ENCODE measurements around the gene TNRC6C. TPM values are rescaled to one million over a fixed set of nuclear protein-coding genes. Genes with fewer than 3 reads are reported as not detected.

The TNRC6C gene
- total RNA-seq, 4 donors from 2014 or later: 6.4 to 20.5 (median 10.5) TPM

DNA sequence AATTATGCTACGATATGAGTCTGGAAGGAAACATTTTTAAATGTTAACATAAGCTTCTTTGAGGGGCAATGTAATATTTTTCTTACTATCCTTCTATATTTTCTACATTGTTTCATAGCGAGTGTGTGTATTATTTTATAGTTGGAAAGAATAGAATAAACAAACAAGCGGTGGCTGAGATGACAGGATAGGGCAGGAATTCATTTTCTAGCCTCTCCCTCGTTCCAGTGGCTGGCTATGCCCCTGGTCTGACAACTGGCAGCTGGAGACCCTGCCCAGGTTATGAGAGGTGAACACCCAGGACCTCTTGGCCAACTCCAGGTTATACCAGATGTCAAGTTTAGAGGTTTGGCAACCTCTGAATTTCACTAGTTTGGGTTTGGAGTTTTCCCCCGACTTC, 14.5 kb upstream of the TNRC6C start:
- TF ChIP-seq, protein P1, sequence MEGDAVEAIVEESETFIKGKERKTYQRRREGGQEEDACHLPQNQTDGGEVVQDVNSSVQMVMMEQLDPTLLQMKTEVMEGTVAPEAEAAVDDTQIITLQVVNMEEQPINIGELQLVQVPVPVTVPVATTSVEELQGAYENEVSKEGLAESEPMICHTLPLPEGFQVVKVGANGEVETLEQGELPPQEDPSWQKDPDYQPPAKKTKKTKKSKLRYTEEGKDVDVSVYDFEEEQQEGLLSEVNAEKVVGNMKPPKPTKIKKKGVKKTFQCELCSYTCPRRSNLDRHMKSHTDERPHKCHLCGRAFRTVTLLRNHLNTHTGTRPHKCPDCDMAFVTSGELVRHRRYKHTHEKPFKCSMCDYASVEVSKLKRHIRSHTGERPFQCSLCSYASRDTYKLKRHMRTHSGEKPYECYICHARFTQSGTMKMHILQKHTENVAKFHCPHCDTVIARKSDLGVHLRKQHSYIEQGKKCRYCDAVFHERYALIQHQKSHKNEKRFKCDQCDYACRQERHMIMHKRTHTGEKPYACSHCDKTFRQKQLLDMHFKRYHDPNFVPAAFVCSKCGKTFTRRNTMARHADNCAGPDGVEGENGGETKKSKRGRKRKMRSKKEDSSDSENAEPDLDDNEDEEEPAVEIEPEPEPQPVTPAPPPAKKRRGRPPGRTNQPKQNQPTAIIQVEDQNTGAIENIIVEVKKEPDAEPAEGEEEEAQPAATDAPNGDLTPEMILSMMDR (IDR thresholded peaks at IDR 0.05): no peak
- DNase-seq (ENCODE audit: low spot score) (no peak), ATAC-seq (ENCODE audit: low FRiP score) (no peak)

DNA sequence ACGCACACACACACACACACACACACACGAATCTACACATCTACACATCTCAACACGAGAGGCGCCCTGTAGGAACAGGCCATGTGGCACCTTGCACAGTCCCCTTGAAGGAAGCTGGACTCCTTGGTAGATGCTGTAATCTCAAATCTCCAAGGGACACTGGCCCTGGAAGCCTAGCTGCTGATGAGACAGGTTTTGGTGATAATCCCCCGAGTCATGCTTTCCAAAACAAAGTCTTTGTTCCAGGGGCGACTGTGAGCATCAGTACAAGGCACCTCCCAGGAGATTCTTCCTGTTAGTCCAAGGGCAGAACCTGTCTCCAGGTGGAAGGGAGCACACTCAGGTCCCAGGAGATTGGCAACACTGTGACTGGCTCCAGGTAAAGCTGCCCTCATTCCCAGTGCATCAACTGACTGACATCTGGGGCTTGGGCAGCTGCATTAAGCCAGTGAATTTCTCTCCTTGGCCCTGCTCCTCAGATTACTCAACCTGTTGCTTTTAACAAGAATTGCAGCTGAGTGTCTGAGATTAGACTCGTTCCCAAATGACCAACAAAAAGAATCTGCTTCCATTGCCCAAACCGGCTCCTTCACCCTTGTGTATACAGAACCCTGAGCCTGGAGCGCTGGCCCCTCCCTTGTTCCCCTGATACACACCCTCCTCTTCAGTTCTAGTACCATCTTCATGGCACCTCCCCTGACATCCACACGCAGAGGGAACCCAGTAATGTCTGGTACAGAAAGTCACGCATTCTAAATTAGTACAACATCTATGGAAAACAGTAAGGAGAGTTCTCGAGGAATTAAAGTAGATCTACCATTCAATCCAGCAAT, 13.9 kb upstream of the TNRC6C start:
- DNase-seq (ENCODE audit: low spot score): no peak
- no peak for ATAC-seq (ENCODE audit: low FRiP score)
- TF ChIP-seq, protein P1 (IDR thresholded peaks at IDR 0.05): no peak

DNA sequence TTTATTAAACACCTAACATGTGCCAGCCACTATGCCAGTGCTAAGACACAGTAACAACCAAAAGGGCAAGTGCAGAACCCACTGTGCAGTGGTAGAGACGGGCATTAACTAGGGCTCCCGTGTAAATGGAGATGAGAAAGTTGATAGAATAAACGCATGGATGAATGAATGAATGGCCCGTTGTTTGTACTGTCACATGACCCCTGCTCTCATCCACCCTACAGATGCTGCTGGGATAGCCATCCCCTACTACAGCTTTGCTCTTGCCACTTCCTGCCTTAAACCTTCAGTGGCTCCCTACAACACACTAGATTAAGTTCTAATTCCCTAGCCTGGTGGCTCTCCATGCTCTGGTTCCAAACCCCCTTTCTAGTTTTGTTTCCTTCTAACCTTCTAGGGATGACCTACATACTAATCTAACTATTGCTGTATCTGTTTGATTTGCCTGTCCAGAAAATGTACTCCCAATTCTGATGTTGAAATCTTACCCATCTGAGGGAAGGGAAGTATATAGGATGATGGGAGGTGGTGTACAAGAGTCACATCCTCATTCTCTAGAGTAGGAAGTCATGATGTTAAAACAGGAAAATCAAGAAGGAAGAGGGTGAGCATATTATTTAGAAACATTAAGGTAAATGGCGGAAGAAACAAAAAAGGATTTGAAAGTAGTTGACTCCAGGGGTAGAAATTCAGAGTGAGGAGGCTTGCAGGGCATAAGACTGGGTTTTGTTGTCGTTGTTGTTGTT, 11.4 kb upstream of the TNRC6C start:
- TF ChIP-seq, protein P1 (IDR thresholded peaks at IDR 0.05): no peak
- no peak for ATAC-seq (ENCODE audit: low FRiP score)
- no peak for DNase-seq (ENCODE audit: low spot score)

DNA sequence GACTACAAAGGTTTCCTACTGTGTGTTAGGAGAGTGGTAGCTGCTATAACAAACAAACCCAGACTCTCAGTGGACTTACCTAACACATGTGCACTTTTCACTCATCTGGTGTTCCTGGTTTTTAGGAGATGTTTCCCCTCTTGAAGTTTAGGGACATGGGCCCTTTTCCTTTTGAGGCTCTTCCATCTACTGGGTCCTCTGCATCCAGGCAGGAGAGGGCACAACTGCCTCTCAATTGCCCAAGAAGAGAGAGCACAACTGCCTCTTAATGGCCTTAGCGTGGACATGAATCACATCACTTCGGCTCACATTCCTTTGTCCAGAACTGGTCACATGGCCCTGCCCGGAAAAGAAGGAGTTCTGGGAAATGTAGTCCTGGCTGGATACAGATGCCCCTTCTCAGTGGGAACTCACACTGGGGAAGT, 9.8 kb upstream of the TNRC6C start:
- ATAC-seq (ENCODE audit: low FRiP score): peak; percentile 65
- DNase-seq (ENCODE audit: low spot score): no peak
- TF ChIP-seq, protein P1 (IDR thresholded peaks at IDR 0.05): no peak

DNA sequence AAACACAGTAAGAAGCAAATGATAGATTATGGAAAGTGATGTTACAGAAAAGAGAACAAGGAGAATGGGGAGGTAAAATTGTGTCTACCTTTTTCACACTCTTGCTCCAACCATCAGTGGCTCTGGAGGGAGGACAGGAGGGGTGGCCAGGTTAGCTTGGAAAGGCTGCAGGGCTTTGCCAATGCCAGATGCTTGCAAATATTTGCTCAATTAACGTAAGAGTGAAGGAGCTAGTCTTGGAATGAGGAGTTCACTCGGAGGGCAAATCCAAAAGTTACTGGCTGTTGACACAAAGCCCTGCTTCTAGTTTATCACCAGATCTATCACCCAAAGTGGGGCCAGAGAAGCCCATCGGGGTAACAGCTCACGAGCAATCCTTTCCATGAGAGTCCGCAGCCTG, 7.4 kb upstream of the TNRC6C start:
- ATAC-seq (ENCODE audit: low FRiP score) (no peak), DNase-seq (ENCODE audit: low spot score) (no peak)
- TF ChIP-seq, protein P1 (IDR thresholded peaks at IDR 0.05): no peak

DNA sequence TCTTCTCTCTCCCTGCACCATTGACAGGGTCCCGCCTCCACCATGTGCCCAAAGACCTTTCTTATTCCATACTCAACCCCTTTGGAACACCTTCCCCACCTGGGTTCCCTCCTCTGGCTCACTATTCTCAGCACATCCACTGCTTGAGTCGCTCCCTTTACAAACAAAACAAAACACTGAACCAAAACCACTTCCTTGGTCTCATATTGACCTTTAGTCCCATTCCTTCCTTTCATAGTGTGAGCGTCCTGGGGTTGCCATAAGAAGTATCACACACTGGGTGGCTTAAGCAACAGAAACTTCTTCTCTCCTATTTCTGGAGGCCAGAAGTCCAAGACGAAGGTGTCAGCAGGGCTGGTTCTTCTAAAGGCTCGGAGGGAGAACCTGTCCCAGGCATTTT, 6.1 kb upstream of the TNRC6C start:
- ATAC-seq (ENCODE audit: low FRiP score) (no peak), DNase-seq (ENCODE audit: low spot score) (no peak)
- TF ChIP-seq, protein P1 (IDR thresholded peaks at IDR 0.05): no peak

Measured in omental fat pad (tissue), 4 donors.